ENCODE data around the gene MAGEB4. TPM values are rescaled to one million over a fixed set of nuclear protein-coding genes. Genes with fewer than 3 reads are reported as not detected.
"Not testable (repeated sequence)": the region's sequence is repeated elsewhere in the genome, so short reads cannot be mapped to it uniquely, and the experiment has no call there.

The MAGEB4 gene, protein sequence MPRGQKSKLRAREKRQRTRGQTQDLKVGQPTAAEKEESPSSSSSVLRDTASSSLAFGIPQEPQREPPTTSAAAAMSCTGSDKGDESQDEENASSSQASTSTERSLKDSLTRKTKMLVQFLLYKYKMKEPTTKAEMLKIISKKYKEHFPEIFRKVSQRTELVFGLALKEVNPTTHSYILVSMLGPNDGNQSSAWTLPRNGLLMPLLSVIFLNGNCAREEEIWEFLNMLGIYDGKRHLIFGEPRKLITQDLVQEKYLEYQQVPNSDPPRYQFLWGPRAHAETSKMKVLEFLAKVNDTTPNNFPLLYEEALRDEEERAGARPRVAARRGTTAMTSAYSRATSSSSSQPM
- polyA plus RNA-seq (2013, experiment 1 of 2) = not detected
- polyA plus RNA-seq (2013, experiment 2 of 2) = not detected

DNA sequence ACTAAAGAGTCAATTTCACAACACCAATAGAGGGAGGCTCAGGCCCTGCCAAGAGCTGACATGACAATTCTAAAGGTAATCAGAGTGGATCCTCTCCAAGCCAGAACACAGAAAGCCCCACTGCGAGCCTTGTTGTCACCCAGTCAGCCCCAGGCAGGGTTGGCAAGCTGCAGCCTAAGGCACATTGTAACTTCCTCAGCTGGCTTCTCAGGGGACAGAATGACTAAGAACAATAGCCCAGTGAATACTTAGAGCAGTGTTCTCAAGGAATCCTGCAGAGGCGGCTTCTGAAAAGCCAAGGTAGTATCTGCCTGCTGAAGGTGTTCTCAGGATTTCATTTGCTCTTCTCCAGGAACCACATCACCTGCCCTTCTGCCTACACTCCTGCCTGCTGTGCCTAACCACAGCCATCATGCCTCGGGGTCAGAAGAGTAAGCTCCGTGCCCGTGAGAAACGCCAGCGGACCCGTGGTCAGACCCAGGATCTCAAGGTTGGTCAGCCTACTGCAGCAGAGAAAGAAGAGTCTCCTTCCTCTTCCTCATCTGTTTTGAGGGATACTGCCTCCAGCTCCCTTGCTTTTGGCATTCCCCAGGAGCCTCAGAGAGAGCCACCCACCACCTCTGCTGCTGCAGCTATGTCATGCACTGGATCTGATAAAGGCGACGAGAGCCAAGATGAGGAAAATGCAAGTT lies at the start of gene MAGEB4:
Gene MAGEB4 (plus strand): TSS at position 277 of the 692 bp plus-strand sequence. CDS start 136 bp downstream, at position 413.
- Histone ChIP-seq H3K36me3 (ENCODE audit: insufficient read depth, low read length) (no peaks in the 10 kb centered on the region), H3K4me1 (ENCODE audit: insufficient read depth, low read length) (no peaks in the 10 kb centered on the region), H3K27ac (ENCODE audit: low read depth, low read length) (no peak within 1 kb of the TSS), H3K27me3 (ENCODE audit: insufficient read depth, low read length) (no peaks in the 10 kb centered on the region), H3K9ac (ENCODE audit: low read depth, low read length) (no peak within 1 kb of the TSS), H3K9me3 (ENCODE audit: insufficient read depth, low read depth, low read length) (no peaks in the 10 kb centered on the region), H3K4me3 (ENCODE audit: low read length) (no peak within 1 kb of the TSS)
- WGBS = 89% methylated on average over 10 of the region's 10 CpGs

DNA sequence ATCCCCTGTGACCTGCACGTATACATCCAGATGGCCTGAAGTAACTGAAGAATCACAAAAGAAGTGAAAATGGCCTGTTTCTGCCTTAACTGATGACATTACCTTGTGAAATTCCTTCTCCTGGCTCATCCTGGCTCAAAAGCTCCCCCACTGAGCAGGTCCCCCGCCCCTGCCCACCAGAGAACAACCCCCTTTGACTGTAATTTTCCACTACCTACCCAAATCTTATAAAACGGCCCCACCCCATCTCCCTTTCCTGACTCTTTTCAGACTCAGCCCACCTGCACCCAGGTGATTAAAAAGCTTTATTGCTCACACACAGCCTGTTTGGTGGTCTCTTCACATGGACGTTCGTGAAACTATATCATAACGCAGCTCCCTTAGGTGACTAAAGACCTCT lies 47.9 kb upstream of the MAGEB4 start:
- H3K4me3 ChIP-seq (ENCODE audit: low read length); H3K36me3 ChIP-seq (ENCODE audit: insufficient read depth, low read length); H3K27ac ChIP-seq (ENCODE audit: low read depth, low read length); H3K9me3 ChIP-seq (ENCODE audit: insufficient read depth, low read depth, low read length); H3K4me1 ChIP-seq (ENCODE audit: insufficient read depth, low read length); H3K9ac ChIP-seq (ENCODE audit: low read depth, low read length); H3K27me3 ChIP-seq (ENCODE audit: insufficient read depth, low read length): not testable (repeated sequence)
- 24% methylated on average over 2 of the region's 6 CpGs for WGBS

DNA sequence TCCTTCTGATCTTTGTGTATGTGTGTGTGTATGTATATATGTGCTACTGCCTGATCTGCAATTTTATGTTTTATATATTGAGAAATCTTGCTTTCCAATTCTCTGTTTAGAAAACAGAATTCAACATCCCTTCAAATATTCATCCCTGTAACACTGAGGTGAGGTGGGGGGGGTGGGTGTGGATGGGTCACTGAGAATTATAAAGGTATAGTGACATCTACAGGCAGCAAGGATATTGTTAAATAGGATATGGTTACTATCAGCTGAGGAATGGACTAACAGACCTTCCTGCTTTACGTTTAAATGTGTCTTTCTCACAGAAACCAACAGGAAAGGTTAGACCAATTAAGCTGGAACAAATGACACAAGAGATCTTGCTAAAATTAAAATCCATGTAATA lies 45.5 kb upstream of the MAGEB4 start:
- Histone ChIP-seq H3K27ac (ENCODE audit: low read depth, low read length) (no peak overlapping the region), H3K9ac (ENCODE audit: low read depth, low read length) (no peak overlapping the region), H3K4me1 (ENCODE audit: insufficient read depth, low read length) (peaks cover 7% of the 10 kb centered on the region; the same call in 1 of the 2 replicates), H3K27me3 (ENCODE audit: insufficient read depth, low read length) (no peaks in the 10 kb centered on the region), H3K4me3 (ENCODE audit: low read length) (no peak overlapping the region), H3K9me3 (ENCODE audit: insufficient read depth, low read depth, low read length) (no peaks in the 10 kb centered on the region), H3K36me3 (ENCODE audit: insufficient read depth, low read length) (no peaks in the 10 kb centered on the region)
- WGBS = 20% methylated on average over 1 of the region's 1 CpG

DNA sequence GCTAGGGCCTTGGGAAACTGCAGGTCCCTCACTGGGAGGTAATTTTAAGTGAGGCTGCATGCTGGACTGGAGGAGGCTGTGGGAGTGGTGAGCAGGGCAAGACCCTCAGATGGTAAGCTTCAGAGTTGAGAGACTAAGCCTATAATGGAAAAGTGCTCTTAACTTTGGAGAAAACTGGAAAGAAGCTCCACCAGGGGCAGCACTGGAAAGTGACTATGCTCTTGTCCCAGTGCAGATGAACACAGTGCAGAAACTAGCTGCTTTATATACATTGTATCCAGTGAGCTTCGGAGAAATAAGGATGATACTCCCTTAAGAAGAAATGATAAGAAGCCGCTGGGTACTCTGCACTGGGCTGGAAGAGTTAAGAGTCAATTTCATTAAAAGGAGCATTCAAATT lies 29.6 kb upstream of the MAGEB4 start:
- no peaks in the 10 kb centered on the region for H3K36me3 ChIP-seq (ENCODE audit: insufficient read depth, low read length)
- no peak overlapping the region for H3K9ac ChIP-seq (ENCODE audit: low read depth, low read length)
- 96% methylated on average over 2 of the region's 2 CpGs for WGBS
- H3K4me1 ChIP-seq (ENCODE audit: insufficient read depth, low read length) = no peaks in the 10 kb centered on the region
- no peak overlapping the region for H3K27ac ChIP-seq (ENCODE audit: low read depth, low read length)
- H3K27me3 ChIP-seq (ENCODE audit: insufficient read depth, low read length) = no peaks in the 10 kb centered on the region
- no peak overlapping the region for H3K4me3 ChIP-seq (ENCODE audit: low read length)
- no peaks in the 10 kb centered on the region for H3K9me3 ChIP-seq (ENCODE audit: insufficient read depth, low read depth, low read length)

DNA sequence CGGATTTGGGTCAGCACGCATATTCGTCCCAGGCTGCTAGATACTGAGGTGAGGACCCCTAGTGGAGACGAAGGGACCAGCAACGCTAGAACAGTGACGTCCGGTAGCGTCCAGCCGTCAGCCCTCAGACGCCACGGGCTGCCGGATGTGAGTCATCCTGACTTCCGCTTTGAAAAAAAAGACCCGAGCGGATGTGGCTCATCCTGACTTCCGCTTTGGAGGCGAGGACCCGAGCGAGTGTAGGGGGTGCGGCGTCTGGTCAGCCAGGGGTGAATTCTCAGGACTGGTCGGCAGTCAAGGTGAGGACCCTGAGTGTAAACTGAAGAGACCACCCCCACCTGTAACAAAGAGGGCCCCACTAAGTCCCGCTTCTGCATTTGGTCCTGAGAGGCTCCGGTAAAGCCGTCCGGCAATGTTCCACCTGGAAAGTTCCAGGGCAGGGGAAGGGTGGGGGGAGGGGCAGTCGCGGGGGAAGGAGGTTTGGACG lies 26.4 kb upstream of the MAGEB4 start, which contains the start of gene MAGEB2:
Gene MAGEB2 (plus strand): TSS at position 207 of the 487 bp plus-strand sequence. CDS start 3,018 bp downstream, outside the sequence.
- no peak within 1 kb of the TSS for H3K9ac ChIP-seq (ENCODE audit: low read depth, low read length)
- no peaks in the 10 kb centered on the region for H3K27me3 ChIP-seq (ENCODE audit: insufficient read depth, low read length)
- WGBS = 96% methylated on average over 28 of the region's 29 CpGs
- no peaks in the 10 kb centered on the region for H3K36me3 ChIP-seq (ENCODE audit: insufficient read depth, low read length)
- H3K4me3 ChIP-seq (ENCODE audit: low read length) = no peak within 1 kb of the TSS
- no peak within 1 kb of the TSS for H3K27ac ChIP-seq (ENCODE audit: low read depth, low read length)
- no peaks in the 10 kb centered on the region for H3K9me3 ChIP-seq (ENCODE audit: insufficient read depth, low read depth, low read length)
- peaks cover 5% of the 10 kb centered on the region; the same call in 1 of the 2 replicates for H3K4me1 ChIP-seq (ENCODE audit: insufficient read depth, low read length)

DNA sequence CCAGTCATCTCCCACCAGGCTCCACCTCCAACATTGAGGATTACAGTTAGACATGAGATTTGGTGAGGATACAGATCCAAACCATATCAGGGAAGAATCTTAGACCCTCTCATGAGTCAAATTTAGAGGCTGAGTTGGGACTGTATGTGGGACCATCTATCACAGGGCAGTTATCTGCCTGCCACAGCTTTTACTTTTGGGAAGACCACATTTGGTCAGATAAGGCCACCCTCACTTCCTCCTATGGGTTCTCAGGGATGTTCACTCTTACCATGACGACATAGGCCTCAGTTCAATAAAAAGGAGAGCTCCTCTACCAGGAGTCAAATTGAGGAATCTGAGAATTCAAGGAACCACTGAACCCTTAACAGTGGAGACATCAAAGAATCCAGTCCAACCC lies 24.3 kb upstream of the MAGEB4 start:
- no peaks in the 10 kb centered on the region for H3K9me3 ChIP-seq (ENCODE audit: insufficient read depth, low read depth, low read length)
- WGBS = 90% methylated on average over 1 of the region's 1 CpG
- H3K36me3 ChIP-seq (ENCODE audit: insufficient read depth, low read length) = no peaks in the 10 kb centered on the region
- H3K4me1 ChIP-seq (ENCODE audit: insufficient read depth, low read length) = peaks cover 5% of the 10 kb centered on the region; the same call in 1 of the 2 replicates
- no peaks in the 10 kb centered on the region for H3K27me3 ChIP-seq (ENCODE audit: insufficient read depth, low read length)
- H3K9ac ChIP-seq (ENCODE audit: low read depth, low read length) = no peak overlapping the region
- H3K27ac ChIP-seq (ENCODE audit: low read depth, low read length) = no peak overlapping the region
- no peak overlapping the region for H3K4me3 ChIP-seq (ENCODE audit: low read length)

DNA sequence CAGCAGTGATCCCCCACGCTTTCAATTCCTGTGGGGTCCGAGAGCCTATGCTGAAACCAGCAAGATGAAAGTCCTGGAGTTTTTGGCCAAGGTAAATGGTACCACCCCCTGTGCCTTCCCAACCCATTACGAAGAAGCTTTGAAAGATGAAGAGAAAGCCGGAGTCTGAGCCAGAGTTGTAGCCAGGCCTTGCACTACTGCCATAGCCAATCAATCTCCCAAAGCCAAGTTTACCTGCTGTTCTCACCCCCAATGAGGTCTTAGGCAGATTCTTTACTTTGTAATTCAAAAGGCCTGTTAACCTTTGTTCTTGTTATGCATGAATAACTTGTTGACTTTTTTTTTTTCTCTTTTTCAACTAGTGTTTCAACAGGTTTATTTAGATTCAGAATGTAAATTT lies 22.4 kb upstream of the MAGEB4 start:
- 25% methylated on average over 4 of the region's 4 CpGs for WGBS
- no peak overlapping the region for H3K4me3 ChIP-seq (ENCODE audit: low read length)
- no peak overlapping the region for H3K9ac ChIP-seq (ENCODE audit: low read depth, low read length)
- peaks cover 5% of the 10 kb centered on the region; the same call in 1 of the 2 replicates for H3K4me1 ChIP-seq (ENCODE audit: insufficient read depth, low read length)
- H3K27me3 ChIP-seq (ENCODE audit: insufficient read depth, low read length) = no peaks in the 10 kb centered on the region
- no peaks in the 10 kb centered on the region for H3K9me3 ChIP-seq (ENCODE audit: insufficient read depth, low read depth, low read length)
- H3K36me3 ChIP-seq (ENCODE audit: insufficient read depth, low read length) = no peaks in the 10 kb centered on the region
- H3K27ac ChIP-seq (ENCODE audit: low read depth, low read length) = peak overlapping the region; percentile 92; the same call in 1 of the 2 replicates

DNA sequence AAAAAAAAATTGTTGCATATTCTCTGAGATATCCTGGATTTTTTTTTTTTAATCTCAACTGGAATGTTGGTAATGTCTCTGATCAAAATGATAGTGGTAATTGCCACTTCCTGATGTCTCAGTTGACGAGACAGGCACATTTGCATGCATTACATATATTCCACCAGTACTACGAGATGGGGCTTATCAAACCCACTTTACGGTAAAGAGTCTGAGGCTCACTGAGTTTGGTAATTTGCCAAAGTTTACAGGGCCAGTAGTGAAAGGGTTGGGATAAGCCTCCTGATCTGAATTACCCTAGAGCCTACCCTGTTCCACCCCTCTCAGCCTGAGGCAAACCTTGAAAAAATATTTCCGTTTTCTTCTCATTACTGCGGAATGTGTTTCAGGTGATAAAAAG lies 21.1 kb upstream of the MAGEB4 start:
- Histone ChIP-seq H3K27ac (ENCODE audit: low read depth, low read length) (no peak overlapping the region; the same call in 1 of the 2 replicates), H3K27me3 (ENCODE audit: insufficient read depth, low read length) (no peaks in the 10 kb centered on the region), H3K36me3 (ENCODE audit: insufficient read depth, low read length) (no peaks in the 10 kb centered on the region), H3K9me3 (ENCODE audit: insufficient read depth, low read depth, low read length) (no peaks in the 10 kb centered on the region), H3K9ac (ENCODE audit: low read depth, low read length) (no peak overlapping the region), H3K4me1 (ENCODE audit: insufficient read depth, low read length) (peaks cover 5% of the 10 kb centered on the region; the same call in 1 of the 2 replicates), H3K4me3 (ENCODE audit: low read length) (no peak overlapping the region)
- 90% methylated on average over 2 of the region's 5 CpGs for WGBS

DNA sequence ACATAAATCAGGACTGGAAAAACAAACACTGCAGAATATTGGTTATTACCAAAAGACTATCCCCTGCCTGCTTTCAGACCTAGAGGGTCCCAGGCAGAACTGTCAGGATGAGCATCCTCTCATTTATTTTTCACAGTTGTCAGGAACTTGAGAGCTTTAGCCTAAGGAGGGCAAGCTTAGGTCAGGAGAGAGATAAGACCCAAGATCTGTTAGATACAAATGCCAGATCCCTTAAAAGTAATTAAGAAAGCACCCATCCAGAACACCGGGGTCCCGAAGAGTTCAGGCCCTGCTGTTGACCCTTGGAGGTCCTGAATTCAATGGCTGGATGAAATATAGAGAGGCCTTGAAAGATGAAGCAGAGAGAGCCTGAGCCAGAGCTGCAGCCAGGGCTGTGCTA lies 17.3 kb upstream of the MAGEB4 start:
- H3K27ac ChIP-seq (ENCODE audit: low read depth, low read length) = no peak overlapping the region
- H3K27me3 ChIP-seq (ENCODE audit: insufficient read depth, low read length) = no peaks in the 10 kb centered on the region
- H3K9ac ChIP-seq (ENCODE audit: low read depth, low read length) = no peak overlapping the region
- peaks cover 15% of the 10 kb centered on the region for H3K4me1 ChIP-seq (ENCODE audit: insufficient read depth, low read length)
- H3K9me3 ChIP-seq (ENCODE audit: insufficient read depth, low read depth, low read length) = no peaks in the 10 kb centered on the region
- 90% methylated on average over 2 of the region's 2 CpGs for WGBS
- H3K4me3 ChIP-seq (ENCODE audit: low read length) = no peak overlapping the region
- H3K36me3 ChIP-seq (ENCODE audit: insufficient read depth, low read length) = no peaks in the 10 kb centered on the region

DNA sequence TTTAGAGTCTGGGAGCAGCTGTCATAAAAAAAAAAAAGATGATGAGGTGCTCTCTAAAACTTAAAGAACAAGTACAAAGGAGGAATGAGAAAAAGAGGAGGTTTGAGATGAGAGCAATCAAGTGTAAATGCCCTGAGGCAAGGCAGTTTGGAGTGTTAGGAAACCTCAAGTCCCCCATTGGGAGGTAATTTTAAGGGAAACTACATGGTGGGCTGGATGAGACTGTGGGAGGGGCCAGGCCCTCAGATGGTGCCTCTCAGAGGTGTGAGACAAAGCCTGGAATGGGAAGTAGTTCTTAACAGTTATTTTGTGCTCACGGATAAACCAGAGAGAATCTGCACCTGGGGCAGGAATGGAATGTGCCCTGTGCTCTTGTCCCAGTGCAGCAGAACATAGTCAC lies 13.3 kb upstream of the MAGEB4 start:
- Histone ChIP-seq H3K4me1 (ENCODE audit: insufficient read depth, low read length) (peaks cover 15% of the 10 kb centered on the region), H3K36me3 (ENCODE audit: insufficient read depth, low read length) (no peaks in the 10 kb centered on the region), H3K27me3 (ENCODE audit: insufficient read depth, low read length) (no peaks in the 10 kb centered on the region), H3K4me3 (ENCODE audit: low read length) (no peak overlapping the region), H3K9ac (ENCODE audit: low read depth, low read length) (no peak overlapping the region), H3K9me3 (ENCODE audit: insufficient read depth, low read depth, low read length) (no peaks in the 10 kb centered on the region), H3K27ac (ENCODE audit: low read depth, low read length) (no peak overlapping the region; the same call in 1 of the 2 replicates)
- 12% methylated on average over 1 of the region's 1 CpG for WGBS

DNA sequence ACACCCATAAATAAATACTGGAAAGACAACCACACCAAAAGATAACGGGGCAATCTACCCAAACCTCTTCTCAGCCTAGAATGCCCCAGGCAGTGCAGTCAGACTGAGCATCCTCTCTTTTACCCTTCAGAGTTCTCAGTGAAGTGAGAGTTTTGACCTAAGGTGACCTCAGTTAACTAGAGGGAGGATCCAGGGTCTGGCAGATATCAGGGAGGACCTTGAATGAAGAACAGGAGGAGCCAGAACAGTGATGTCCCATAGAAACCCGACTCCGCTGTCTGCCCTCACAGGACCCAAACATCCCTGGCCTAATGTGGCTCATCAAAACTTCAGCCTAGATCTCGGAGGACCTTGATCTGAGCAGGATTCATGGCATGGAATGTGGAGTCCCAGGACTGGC lies 11.4 kb upstream of the MAGEB4 start, which contains the start of gene MAGEB3:
Gene MAGEB3 (plus strand): TSS at position 263 of the 400 bp plus-strand sequence. CDS start 5,268 bp downstream, outside the sequence.
- Histone ChIP-seq H3K9ac (ENCODE audit: low read depth, low read length) (no peak within 1 kb of the TSS), H3K4me1 (ENCODE audit: insufficient read depth, low read length) (peaks cover 15% of the 10 kb centered on the region), H3K36me3 (ENCODE audit: insufficient read depth, low read length) (no peaks in the 10 kb centered on the region), H3K4me3 (ENCODE audit: low read length) (no peak within 1 kb of the TSS), H3K9me3 (ENCODE audit: insufficient read depth, low read depth, low read length) (no peaks in the 10 kb centered on the region), H3K27ac (ENCODE audit: low read depth, low read length) (no peak within 1 kb of the TSS), H3K27me3 (ENCODE audit: insufficient read depth, low read length) (no peaks in the 10 kb centered on the region)
- WGBS = 84% methylated on average over 4 of the region's 4 CpGs
